SK-N-SH treated with all-trans-retinoic acid at 6 μM for 48 hours (cell line): ENCODE results near the gene TWIST2.

Source experiments
- CREB5 ChIP-seq: fragments of 250-450 bp; sonication (Bioruptor Pico); IDR thresholded peaks from 2 replicates; pipeline ENCODE4 v1.5.1; 2020; ENCODE audit warnings: low read depth, mild to moderate bottlenecking, moderate library complexity
- RARB ChIP-seq: fragments of 250-450 bp; sonication (Bioruptor Pico); IDR thresholded peaks from 2 replicates; pipeline ENCODE4 v1.8.0; 2021; ENCODE audit warnings: mild to moderate bottlenecking, moderate library complexity

GRCh38 chr2:238875101-238875470 lies 27.2 kb downstream of the TWIST2 start:
- TF ChIP-seq RARB (CRISPR knock-in tag) = no peak
- TF ChIP-seq CREB5 (CRISPR knock-in tag) = no peak
